AML-193 (cell line): ENCODE results near the gene TMC2.
"Not testable (repeated sequence)": the region's sequence is repeated elsewhere in the genome, so short reads cannot be mapped to it uniquely, and the experiment has no call there.

Experiments
- DNase-seq, 2 experiments: peaks; one replicate each; lab custom pipeline; 2025; lab: John Stamatoyannopoulos, UW

The TMC2 gene

DNA sequence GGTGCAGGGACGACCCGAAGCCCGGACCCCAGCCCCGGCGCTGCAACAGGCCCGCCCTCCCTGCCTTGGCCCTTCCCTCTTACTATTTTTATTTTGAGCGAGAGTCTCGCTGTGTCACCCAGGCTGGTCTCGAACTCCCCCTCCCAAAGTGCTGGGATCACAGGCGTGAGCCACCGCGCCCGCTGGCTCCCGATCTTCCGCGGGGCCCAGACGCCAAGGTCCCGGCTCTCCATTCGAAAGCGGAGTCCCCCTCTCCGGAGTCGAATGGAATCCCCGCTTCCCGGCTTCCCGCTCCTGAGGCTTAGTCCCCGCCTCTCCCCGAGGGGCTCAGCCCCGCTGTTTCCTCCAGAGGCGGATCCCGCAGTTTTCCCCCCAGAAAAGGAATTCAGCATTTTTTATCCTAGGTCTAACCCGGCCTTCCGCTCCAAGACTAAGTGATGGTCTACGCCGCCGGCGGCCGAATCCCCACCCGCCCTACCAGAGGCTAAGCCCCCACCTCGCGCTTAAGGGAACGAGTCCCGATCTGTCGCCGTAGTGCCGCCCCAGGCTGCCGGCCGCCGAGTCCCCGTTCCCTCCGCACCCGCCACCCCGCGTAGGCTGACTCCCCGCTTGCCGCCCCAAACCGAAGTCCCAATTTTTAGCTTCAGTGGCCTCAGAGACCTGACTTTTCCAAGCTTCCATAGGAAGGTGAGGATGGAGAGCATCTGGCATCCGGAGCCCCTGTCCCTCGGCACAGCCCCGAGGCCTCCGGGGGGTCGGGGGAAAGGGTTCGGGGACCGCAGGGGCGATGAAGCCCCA is 11.5 kb upstream of the TMC2 start:
- DNase-seq: peak in 1 of 2 experiments; percentile 51

DNA sequence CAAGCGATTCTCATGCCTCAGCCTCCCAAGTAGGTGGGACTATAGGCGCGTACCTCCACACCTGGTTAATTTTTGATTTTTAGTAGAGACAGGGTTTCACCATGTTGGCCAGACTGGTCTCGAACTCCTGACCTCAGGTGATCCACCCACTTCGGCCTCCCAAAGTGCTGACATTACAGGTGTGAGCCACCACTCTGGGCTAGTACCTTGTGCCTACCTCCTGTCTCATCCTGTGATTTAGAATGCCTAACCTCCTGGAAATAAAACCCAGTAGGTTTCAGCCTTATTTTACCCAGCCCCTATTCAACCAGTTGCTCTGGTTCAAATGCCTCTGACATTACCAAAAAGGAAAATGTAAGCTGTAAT is 10.2 kb upstream of the TMC2 start:
- DNase-seq: not testable (repeated sequence)

GRCh38 chr20:2527762-2528161 is 8.6 kb upstream of the TMC2 start:
- DNase-seq: no peak

DNA sequence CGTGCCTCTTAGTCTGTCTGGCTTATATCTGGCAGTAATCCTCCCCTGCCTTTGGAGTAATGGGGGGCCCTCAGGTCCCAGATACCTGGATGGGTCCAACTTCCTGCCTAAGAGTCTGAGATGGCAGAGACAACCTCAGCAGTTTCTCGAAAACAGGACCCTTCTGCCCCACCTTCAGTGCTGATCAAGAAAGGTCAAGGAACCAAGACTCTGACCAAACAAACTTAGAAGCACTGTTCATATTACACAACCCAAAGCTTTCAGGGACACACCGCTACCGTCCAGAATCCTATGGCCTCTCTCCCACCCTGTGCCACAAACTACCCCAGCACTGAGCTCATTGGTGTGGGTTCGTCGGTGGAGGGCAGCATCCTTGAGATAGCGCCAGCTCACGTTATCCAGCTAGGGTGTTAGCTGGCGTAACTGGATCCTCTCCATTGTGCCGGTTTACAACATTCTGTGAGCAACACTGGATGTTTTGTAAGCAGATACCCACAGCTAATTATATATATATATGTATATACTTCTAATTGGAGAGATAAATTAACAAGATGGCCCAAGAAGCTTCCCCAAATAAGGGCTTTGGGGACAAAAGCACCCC is 7.6 kb upstream of the TMC2 start:
- DNase-seq: no peak

DNA sequence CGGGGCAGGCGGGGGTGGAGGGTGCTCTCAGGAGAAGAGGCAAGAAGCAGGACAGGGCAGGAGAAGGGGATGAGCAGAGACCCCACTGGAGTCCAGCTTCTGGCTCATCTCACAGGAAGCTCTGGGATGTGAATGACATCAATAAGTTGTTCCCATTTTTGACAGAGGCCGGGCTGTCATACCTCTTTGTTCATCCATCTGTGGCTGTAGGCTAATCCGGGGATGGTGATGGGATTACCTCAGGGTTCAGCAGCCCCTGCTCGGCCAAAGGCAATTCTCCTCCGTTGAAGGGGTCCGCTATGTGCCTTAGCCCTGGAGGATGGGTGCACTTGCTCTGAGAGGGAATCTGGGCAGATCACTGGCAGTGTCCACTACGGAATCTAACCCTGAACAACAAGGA is 3.3 kb upstream of the TMC2 start:
- no peak for DNase-seq

GRCh38 chr20:2535711-2536559 is 438 bp upstream of the TMC2 start:
- DNase-seq: no peak

GRCh38 chr20:2537101-2537500 is 728 bp downstream of the TMC2 start:
- DNase-seq: no peak

GRCh38 chr20:2538356-2538755 is 2.0 kb downstream of the TMC2 start:
- DNase-seq: no peak

DNA sequence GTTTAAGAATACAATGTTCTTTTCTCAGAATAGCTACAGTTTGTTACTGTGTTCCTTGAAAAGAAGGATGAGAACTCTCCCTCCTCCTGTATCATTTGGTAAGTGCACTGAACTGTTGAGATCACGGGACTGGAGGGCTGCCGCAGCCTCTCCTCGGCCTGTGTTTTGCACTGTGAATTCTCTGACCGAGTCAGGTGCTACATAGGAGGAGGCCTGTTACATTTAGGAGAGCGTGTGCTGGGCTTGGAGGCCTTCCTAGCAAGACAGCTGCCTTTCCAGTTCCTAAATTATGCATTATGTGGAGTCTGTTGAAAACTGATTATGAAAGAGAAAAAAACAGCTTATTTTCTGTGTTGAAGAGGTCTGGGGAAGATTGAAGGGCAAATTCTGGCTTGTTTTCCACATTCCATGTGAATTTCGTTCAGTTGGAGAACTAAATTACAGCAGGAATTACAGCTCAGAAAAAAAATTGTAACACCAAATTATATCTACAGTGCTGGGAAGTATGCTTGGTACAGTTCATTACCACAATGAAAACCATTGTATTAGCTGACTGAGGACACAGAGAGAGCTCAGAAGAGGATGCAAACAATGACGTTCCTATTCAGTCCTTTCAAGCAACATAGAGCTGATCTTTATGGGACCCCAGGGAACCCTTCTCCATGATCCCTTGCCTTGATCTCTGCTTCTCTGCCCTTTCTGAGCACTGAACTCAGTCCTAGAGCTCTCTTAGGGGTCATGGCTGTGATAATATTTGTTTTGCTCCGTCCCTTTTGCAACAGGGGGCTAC is 2.8 kb downstream of the TMC2 start:
- DNase-seq: no peak

DNA sequence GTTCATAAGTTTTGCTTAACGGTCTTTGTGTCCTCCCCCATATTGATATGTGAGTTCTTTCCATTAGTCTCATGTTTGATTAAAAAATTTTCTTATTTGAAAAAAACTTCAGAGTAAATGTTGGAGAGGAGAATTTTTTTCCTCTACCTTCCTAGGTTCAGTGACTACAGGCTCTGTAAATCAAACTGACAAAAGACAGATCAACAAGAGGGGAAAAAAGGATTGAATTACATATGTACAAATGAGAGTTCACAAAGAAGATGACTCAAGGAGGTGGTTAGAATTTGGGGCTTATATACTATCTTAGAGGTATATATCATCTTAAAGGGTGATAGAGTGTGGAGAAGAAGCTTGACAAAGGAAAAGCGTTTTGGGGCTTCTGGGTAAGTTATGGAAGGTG is 5.6 kb downstream of the TMC2 start:
- no peak for DNase-seq

DNA sequence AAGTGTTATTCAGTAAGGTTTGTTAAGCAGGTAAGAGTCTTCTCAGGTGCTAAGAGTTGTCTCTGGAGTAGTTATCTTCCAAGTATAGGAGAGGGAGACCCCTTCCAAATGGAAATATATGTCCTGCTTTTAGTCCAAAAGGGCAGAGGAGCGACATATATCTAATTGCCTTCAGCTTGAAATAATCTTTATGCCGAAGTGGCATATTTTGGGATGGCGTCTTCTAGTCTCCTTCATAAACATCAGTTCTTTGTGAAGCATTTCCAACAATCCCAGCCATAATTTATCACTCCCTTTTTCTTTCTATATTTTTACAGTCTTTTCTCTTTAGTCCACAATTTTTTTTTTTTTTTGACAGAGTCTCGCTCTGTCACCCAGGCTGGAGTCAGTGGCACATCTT is 6.0 kb downstream of the TMC2 start:
- DNase-seq: no peak

DNA sequence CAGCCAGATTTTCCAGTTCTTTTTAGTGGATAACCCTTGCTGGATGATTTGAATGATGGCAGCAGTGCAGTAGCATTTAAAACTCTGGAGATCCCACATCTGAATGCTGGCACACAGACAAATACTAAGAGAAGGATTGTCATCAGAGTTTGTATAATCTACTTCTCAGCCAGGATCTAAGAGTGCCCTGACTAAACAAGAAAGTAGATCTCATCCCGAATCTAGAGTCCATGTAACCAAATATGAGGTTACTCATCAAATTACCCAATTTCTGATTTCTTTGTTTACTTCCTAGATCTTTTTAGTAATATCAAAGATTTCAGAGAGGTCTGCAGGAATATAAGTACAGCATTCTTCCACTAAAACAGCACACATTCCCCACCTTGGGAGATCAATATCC is 7.8 kb downstream of the TMC2 start:
- DNase-seq: no peak

GRCh38 chr20:2545594-2545993 is 9.2 kb downstream of the TMC2 start:
- no peak for DNase-seq

GRCh38 chr20:2557873-2558580 is 21.7 kb downstream of the TMC2 start:
- no peak for DNase-seq

DNA sequence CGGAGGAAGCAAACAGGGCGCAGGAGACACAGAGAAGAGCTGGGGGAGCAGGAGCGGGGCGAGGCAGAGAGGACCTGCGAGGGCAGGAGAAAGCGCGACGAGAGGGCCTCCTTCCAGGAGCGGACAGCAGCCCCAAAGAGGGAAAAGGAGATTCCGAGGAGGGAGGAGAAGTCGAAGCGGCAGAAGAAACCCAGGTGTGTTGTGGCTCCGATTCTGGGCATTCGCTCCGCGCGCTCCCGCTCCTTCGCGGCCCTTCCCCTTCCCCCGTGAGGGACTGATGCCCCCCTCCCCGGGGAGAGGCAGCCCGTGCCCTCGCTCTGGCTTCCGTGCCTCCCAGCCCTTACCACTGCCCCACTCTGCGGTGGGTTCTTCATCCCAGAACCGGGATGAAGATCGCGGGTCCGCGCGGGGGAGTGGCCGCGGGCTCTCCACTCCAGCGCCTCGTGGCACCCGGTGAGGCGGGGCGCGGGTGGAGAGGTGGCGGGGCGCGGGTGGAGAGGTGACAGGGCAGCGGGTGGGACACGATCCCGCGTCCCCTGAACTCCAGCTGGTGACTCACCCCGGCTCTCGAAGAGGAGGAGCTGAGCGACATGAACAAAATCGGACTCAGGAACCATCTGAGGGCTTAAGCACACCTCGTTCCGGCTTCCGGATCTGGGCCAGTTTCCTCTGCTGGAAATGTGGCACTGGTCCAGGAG is 22.4 kb downstream of the TMC2 start:
- DNase-seq: no peak

DNA sequence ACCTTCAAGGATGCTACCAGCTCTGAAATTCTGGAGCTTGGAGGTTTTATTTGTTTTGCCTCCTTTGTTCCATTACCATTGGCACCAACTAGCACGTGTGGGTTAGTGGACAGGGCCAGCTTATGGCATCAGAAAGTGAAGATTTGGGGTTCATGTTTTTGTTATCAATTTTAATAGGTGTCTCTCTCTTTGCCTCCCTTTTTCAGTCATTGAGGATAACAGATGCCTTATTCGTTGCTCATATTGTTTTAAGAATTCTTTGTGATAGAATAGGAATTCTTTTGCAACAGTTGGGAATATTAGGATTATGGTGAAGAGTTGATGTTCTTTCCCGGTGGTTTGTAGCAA is 22.9 kb downstream of the TMC2 start:
- no peak for DNase-seq

DNA sequence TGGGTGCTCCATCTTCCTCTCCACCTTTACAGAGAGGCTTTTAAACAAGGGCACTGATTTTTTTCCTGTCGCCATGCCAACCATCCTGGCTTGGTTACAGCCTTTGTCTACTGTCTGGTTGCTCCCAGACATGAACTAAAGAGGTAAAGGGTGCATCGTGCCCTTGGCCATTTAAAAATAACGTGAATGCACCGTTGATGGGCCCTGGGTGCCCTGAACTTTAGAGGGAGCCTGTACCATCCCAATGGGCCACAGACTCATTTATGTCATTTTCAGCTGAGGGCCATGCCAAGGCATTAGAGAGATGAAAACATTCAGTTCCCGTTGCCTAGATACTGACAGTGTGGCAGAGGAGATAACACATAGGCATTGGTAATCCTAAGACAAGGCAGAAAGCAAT is 23.3 kb downstream of the TMC2 start:
- DNase-seq: no peak

- DNase-seq: no peak
These were observed 26.7 kb downstream of the TMC2 start for GRCh38 chr20:2563116-2563515.

GRCh38 chr20:2564406-2564805 is 28.0 kb downstream of the TMC2 start:
- no peak for DNase-seq

- no peak for DNase-seq
These were observed 39.3 kb downstream of the TMC2 start for GRCh38 chr20:2575682-2576081.

DNA sequence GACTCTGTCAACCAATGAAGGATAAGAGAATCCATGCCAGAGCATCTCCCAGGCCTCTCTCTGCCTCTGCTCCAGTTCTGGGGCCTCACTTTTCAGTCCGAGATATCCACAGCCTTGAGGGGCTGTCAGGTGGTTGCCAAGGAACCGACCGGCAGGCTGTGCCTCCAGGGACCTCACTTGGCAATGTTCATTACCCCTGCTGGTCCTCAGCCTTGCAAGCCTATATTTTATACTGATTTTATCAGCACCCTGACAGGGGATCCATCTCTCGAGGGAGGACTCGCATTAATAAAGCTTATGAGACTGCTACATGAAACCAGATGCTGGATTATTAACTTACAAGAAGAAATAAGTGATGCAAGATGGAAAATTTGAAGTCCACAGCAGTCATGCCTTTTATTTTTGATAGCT is 39.9 kb downstream of the TMC2 start:
- no peak for DNase-seq
